ENCODE results near the gene TICRR. TPM values are rescaled to one million over a fixed set of nuclear protein-coding genes. Genes with fewer than 3 reads are reported as not detected.

The TICRR gene
- total and polyA plus RNA-seq, 4 experiments from 2014 or later = 0.07 to 0.14 (median 0.12) TPM; not detected in 1

DNA sequence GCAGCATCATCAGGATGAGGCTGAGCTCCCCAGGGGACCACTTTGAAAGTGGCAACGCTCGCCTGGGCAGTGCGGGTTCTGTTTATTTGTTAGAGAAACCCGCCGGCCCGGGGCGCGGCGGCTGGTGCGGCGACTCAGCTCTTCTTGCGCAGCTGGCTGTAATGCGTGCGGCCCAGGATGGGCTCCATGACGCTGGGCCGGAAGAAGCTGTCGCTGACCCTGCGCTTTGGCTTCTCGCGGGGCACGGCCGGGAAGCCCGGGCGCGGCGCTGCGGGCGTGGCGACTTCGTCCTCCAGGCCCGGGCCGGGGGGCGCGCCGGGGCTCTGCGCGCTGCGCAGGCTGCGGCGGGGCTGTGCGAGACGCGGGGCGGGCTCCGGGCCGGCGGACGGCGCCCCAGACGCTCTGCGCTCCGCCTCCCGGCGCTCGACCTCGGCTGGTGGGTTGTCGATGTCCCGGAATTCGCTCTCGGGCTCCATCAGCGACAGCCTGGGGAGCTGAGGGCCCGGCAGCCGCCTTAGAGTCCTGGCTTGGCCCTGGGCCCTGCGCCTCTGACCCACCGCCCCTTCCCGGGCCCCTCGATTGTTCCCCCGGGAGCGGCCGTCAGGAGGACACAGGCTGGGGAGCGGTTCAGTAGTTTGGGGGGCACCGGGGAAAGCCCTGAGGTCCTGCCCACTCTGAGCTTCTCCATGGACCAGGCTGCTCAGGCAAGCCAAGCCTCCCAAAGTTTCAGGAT lies 90.3 kb downstream of the TICRR start:
- peaks cover 1 to 9% (median 4%) of the 10 kb centered on the region in 4 donors for H3K4me1 Mint-ChIP-seq
- Histone ChIP-seq H3K4me1 (ENCODE audit: insufficient read depth, low read length) (no peaks in the 10 kb centered on the region), H3K36me3 (ENCODE audit: insufficient read depth, low read length) (no peaks in the 10 kb centered on the region), H3K9me3 (ENCODE audit: control insufficient read depth in 1 of 2, low read length in 2 of 2) (no peaks in the 10 kb centered on the region), H3K27me3 (ENCODE audit: insufficient read depth, low read length) (peaks cover 12% of the 10 kb centered on the region), H3K4me3 (ENCODE audit: low read length in 2 of 2) (no peak overlapping the region), H3K27ac (ENCODE audit: low read depth, low read length) (no peak overlapping the region)
- peaks cover 14 to 32% of the 10 kb centered on the region in 2 donors for H3K27me3 Mint-ChIP-seq
- H3K36me3 Mint-ChIP-seq = no peaks in the 10 kb centered on the region
- H3K27ac Mint-ChIP-seq = no peak overlapping the region
- ChIA-PET POLR2A (ENCODE audit: partially characterized antibody) (no interaction called here), CTCF (ENCODE audit: partially characterized antibody) (no interaction called here)
- intact Hi-C loops (cut with micrococcal nuclease) = no loop called here
- peak overlapping the region in 1 of 8 donors; percentile 16 for H3K4me3 Mint-ChIP-seq
- H3K9me3 Mint-ChIP-seq = no peaks in the 10 kb centered on the region
- DNase-seq = no peak

DNA sequence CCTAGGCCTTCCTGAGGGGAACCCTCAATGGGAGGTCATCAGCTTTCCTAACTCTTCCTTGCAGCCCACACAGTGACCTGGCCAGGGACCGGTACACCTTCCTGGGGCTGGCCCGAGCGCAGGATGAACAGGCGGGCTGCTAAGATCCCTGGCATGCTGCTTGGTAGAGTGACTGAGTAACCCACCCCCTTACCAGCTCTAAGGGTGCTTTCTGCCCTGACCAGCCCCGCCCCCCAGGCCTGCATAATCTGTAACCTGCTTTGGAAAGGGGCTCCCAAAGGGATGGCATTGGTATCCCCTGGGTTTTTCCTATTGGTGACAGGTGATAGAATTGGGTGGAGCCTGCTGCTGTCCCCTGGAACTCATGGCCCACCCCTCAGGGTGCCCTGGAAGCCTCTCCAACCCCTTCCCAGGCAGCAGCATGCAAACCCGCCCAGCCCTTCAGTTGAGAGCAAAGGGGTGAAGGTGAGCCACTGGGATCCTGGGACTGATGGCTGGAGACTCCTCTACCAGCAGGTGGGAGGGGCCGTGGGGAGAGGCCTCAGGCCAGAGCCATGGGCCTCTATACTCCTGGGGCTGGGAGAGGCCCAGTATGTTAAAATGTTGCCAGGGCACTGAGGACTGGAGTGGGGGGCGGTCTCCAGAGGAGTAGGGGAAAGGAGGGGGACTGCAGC lies 91.1 kb downstream of the TICRR start:
- no peaks in the 10 kb centered on the region for H3K36me3 Mint-ChIP-seq
- Histone ChIP-seq H3K27me3 (ENCODE audit: insufficient read depth, low read length) (peaks cover 12% of the 10 kb centered on the region), H3K4me3 (ENCODE audit: low read length in 2 of 2) (no peak overlapping the region), H3K27ac (ENCODE audit: low read depth, low read length) (no peak overlapping the region), H3K9me3 (ENCODE audit: control insufficient read depth in 1 of 2, low read length in 2 of 2) (no peaks in the 10 kb centered on the region), H3K4me1 (ENCODE audit: insufficient read depth, low read length) (no peaks in the 10 kb centered on the region), H3K36me3 (ENCODE audit: insufficient read depth, low read length) (no peaks in the 10 kb centered on the region)
- no peak for DNase-seq
- H3K27me3 Mint-ChIP-seq = peaks cover 14 to 28% of the 10 kb centered on the region in 2 donors
- intact Hi-C loops (cut with micrococcal nuclease) = no loop called here
- no peak overlapping the region for H3K27ac Mint-ChIP-seq
- no peaks in the 10 kb centered on the region for H3K9me3 Mint-ChIP-seq
- ChIA-PET POLR2A (ENCODE audit: partially characterized antibody) (no interaction called here), CTCF (ENCODE audit: partially characterized antibody) (no interaction called here)
- peaks cover 1 to 9% (median 4%) of the 10 kb centered on the region in 4 donors for H3K4me1 Mint-ChIP-seq
- no peak overlapping the region for H3K4me3 Mint-ChIP-seq

DNA sequence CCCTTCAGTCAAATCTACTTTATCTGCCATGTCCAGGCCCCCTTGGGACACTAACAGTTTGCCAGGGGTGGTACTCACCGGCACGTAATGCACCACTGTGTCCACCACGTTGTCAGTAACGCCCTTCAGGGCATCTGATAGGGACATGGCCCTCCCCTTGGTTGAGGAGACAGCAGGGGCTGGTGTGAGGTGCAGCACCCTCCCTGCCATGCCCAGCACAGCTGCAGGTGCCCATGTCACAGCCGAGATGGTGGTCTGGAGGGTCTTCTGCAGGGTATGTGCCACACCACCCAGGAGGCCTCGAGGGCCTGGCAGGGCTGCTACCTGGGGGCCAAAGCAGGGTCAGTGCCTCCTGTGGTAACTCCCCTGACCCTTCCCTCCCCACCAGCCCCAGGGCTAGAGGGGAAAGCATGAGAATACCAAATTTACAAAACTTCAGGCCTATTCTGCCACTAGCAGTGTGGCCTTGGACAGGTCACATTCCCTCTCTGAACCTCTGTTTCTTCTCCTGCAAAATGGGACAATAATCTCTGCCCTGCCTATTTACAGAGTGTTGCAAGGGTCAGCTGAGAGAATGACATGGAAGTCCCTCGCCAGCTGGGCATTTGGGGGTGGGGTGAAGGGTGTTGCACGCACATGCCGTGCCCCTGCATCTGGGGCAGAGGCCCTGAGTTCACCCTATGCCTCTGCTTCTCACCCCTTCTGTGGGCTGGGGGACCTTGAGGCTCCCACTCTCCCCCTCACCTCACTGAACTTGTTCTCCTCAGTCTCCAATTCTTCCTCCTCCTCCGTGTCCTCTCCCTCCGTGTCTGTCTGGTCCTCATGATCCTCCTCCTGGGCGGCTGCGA lies 91.8 kb downstream of the TICRR start:
- H3K27me3 Mint-ChIP-seq = peaks cover 14 to 26% of the 10 kb centered on the region in 2 donors
- H3K27ac Mint-ChIP-seq = no peak overlapping the region
- intact Hi-C loops (cut with micrococcal nuclease) = no loop called here
- no peaks in the 10 kb centered on the region for H3K4me1 ChIP-seq (ENCODE audit: insufficient read depth, low read length)
- H3K4me1 Mint-ChIP-seq = peaks cover 1 to 9% (median 4%) of the 10 kb centered on the region in 4 donors
- H3K27ac ChIP-seq (ENCODE audit: low read depth, low read length) = no peak overlapping the region
- no peak for DNase-seq
- no peaks in the 10 kb centered on the region for H3K36me3 ChIP-seq (ENCODE audit: insufficient read depth, low read length)
- H3K36me3 Mint-ChIP-seq = no peaks in the 10 kb centered on the region
- ChIA-PET POLR2A (ENCODE audit: partially characterized antibody) (no interaction called here), CTCF (ENCODE audit: partially characterized antibody) (no interaction called here)
- no peaks in the 10 kb centered on the region for H3K9me3 ChIP-seq (ENCODE audit: control insufficient read depth in 1 of 2, low read length in 2 of 2)
- peak overlapping the region in 1 of 8 donors; percentile 65 for H3K4me3 Mint-ChIP-seq
- H3K27me3 ChIP-seq (ENCODE audit: insufficient read depth, low read length) = peaks cover 12% of the 10 kb centered on the region
- no peaks in the 10 kb centered on the region for H3K9me3 Mint-ChIP-seq
- H3K4me3 ChIP-seq (ENCODE audit: low read length in 2 of 2) = no peak overlapping the region

DNA sequence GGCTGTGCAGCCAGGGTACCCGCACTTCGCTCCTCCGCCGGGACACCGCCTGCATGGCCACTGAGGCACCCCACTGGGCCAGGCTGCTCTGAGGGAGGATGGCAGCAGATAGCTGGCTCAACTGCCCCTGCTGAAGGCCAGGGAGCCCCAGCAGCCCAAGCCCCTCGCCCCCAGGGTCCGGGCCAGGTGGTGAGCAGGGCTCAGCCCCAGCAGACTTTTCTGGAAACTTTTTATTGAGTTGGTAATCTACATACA lies 92.4 kb downstream of the TICRR start:
- Histone ChIP-seq H3K9me3 (ENCODE audit: control insufficient read depth in 1 of 2, low read length in 2 of 2) (no peaks in the 10 kb centered on the region), H3K4me3 (ENCODE audit: low read length in 2 of 2) (no peak overlapping the region), H3K36me3 (ENCODE audit: insufficient read depth, low read length) (no peaks in the 10 kb centered on the region), H3K27ac (ENCODE audit: low read depth, low read length) (no peak overlapping the region), H3K4me1 (ENCODE audit: insufficient read depth, low read length) (no peaks in the 10 kb centered on the region), H3K27me3 (ENCODE audit: insufficient read depth, low read length) (peaks cover 12% of the 10 kb centered on the region)
- ChIA-PET POLR2A (ENCODE audit: partially characterized antibody) (no interaction called here), CTCF (ENCODE audit: partially characterized antibody) (no interaction called here)
- Mint-ChIP-seq H3K36me3 (no peaks in the 10 kb centered on the region), H3K27ac (no peak overlapping the region), H3K4me1 (peaks cover 1 to 9% (median 4%) of the 10 kb centered on the region in 4 donors), H3K9me3 (no peaks in the 10 kb centered on the region), H3K4me3 (peak overlapping the region in 1 of 8 donors; percentile 65), H3K27me3 (peaks cover 9 to 22% of the 10 kb centered on the region in 2 donors)
- no peak for DNase-seq
- intact Hi-C loops (cut with micrococcal nuclease) = no loop called here

DNA sequence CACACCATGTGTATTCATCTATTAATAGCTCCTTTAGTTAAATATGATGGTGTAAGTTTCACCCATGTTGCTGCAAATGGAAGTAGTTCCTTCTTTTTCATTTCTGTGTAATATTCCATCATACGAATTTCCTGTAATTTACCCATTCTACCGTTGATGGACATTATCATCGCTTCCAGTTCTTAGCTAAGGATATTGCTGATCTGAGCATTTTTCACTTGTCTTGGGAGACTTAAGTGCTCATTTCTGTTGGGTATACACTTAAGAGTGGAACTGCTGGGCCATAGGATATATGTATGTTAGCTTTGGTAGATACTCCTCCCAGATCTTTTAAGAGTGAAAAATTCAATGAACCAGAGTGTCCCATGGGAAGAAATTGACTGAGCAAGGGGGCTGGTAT lies 92.9 kb downstream of the TICRR start:
- CTCF ChIA-PET (ENCODE audit: partially characterized antibody) = no interaction called here
- no peaks in the 10 kb centered on the region for H3K36me3 ChIP-seq (ENCODE audit: insufficient read depth, low read length)

DNA sequence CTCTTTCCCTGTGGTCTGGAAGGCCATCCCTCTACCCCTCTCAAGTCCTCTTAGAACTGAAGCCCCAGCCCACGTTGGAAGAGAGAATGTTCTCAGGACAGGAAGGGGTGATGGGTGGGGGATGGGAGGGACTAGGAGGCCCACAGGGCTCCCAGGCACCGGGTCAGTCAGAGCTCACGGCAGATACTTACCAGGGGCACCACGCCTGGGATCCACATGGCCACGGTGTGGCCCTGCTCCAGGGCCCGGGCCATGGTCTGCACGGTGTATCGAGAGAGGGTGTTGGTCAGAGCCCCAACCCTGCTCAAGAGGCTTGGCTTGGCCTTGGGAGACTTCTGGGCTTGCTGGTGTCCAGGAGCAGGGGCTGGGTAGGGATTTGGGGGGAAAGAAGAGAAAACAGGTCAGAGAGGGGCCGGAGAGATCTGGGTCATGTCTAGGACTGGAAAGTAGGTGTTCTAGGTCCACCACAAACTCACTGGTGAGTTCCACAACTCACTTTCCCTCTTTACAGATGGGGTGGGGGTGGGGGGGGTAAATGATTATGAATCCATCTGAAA lies 94.1 kb downstream of the TICRR start:
- Mint-ChIP-seq H3K27ac (no peak overlapping the region), H3K4me1 (peaks cover 0 to 7% (median 4%) of the 10 kb centered on the region in 4 donors), H3K36me3 (no peaks in the 10 kb centered on the region), H3K27me3 (peaks cover 7 to 16% of the 10 kb centered on the region in 2 donors), H3K4me3 (no peak overlapping the region), H3K9me3 (no peaks in the 10 kb centered on the region)
- H3K27me3 ChIP-seq (ENCODE audit: insufficient read depth, low read length) = peaks cover 12% of the 10 kb centered on the region
- ChIA-PET CTCF (ENCODE audit: partially characterized antibody) (interaction anchor here (1.5 kb wide), 1 partner anchor 11 kb away, joined by 3 read pairs; no protein-coding TSS in a partner anchor), POLR2A (ENCODE audit: partially characterized antibody) (no interaction called here)
- no peaks in the 10 kb centered on the region for H3K4me1 ChIP-seq (ENCODE audit: insufficient read depth, low read length)
- DNase-seq = no peak
- no peak overlapping the region for H3K27ac ChIP-seq (ENCODE audit: low read depth, low read length)
- no peak overlapping the region for H3K4me3 ChIP-seq (ENCODE audit: low read length in 2 of 2)
- no peaks in the 10 kb centered on the region for H3K9me3 ChIP-seq (ENCODE audit: control insufficient read depth in 1 of 2, low read length in 2 of 2)
- H3K36me3 ChIP-seq (ENCODE audit: insufficient read depth, low read length) = no peaks in the 10 kb centered on the region
- intact Hi-C loops (cut with micrococcal nuclease) = no loop called here

More for the DNA sequence above, 92.9 kb downstream of the TICRR start:
- no peak overlapping the region for H3K4me3 Mint-ChIP-seq
- intact Hi-C loops (cut with micrococcal nuclease) = no loop called here
- no peak overlapping the region for H3K27ac Mint-ChIP-seq
- Histone ChIP-seq H3K9me3 (ENCODE audit: control insufficient read depth in 1 of 2, low read length in 2 of 2) (no peaks in the 10 kb centered on the region), H3K27ac (ENCODE audit: low read depth, low read length) (no peak overlapping the region), H3K4me1 (ENCODE audit: insufficient read depth, low read length) (no peaks in the 10 kb centered on the region), H3K27me3 (ENCODE audit: insufficient read depth, low read length) (peaks cover 12% of the 10 kb centered on the region), H3K4me3 (ENCODE audit: low read length in 2 of 2) (no peak overlapping the region)
- no peaks in the 10 kb centered on the region for H3K36me3 Mint-ChIP-seq
- DNase-seq = no peak
- no peaks in the 10 kb centered on the region for H3K9me3 Mint-ChIP-seq
- POLR2A ChIA-PET (ENCODE audit: partially characterized antibody) = no interaction called here
- H3K27me3 Mint-ChIP-seq = peaks cover 9 to 19% of the 10 kb centered on the region in 2 donors
- peaks cover 1 to 9% (median 4%) of the 10 kb centered on the region in 4 donors for H3K4me1 Mint-ChIP-seq

DNA sequence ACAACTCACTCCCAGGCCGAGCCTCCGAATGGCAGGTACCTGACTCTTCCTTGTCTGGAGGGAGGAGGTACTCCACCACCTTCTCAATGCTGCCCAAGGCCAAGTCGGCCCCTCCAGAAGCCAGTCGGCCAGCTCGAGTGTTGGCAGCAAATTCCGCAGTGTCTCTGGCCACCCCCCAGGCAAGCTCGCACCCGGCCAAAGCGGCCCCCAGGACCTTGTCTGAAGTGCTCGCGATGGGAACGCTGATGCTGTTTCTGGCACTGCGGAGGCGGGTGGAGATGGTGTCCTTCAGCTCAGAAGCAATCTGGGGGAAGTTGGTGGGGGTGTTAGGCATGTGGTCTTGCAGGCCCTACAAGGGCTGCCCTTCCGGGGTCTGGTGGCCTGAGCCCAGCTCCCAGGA lies 94.7 kb downstream of the TICRR start:
- no peak for DNase-seq
- intact Hi-C loops (cut with micrococcal nuclease) = no loop called here
- no peak overlapping the region for H3K4me3 ChIP-seq (ENCODE audit: low read length in 2 of 2)
- H3K36me3 Mint-ChIP-seq = no peaks in the 10 kb centered on the region
- no peak overlapping the region for H3K4me3 Mint-ChIP-seq
- no peak overlapping the region for H3K27ac Mint-ChIP-seq
- CTCF ChIA-PET (ENCODE audit: partially characterized antibody) = interaction anchor here (1.5 kb wide), 1 partner anchor 12 kb away, joined by 3 read pairs; no protein-coding TSS in a partner anchor
- peaks cover 1 to 11% of the 10 kb centered on the region in 2 donors for H3K27me3 Mint-ChIP-seq
- no peaks in the 10 kb centered on the region for H3K4me1 ChIP-seq (ENCODE audit: insufficient read depth, low read length)
- peaks cover 0 to 2% (median 1%) of the 10 kb centered on the region in 4 donors for H3K4me1 Mint-ChIP-seq
- POLR2A ChIA-PET (ENCODE audit: partially characterized antibody) = no interaction called here
- H3K27me3 ChIP-seq (ENCODE audit: insufficient read depth, low read length) = peaks cover 7% of the 10 kb centered on the region
- no peaks in the 10 kb centered on the region for H3K9me3 ChIP-seq (ENCODE audit: control insufficient read depth in 1 of 2, low read length in 2 of 2)
- H3K9me3 Mint-ChIP-seq = no peaks in the 10 kb centered on the region
- H3K27ac ChIP-seq (ENCODE audit: low read depth, low read length) = no peak overlapping the region
- H3K36me3 ChIP-seq (ENCODE audit: insufficient read depth, low read length) = no peaks in the 10 kb centered on the region
